GM19468 (cell line): ENCODE results near the gene SMYD3.
"Not testable (repeated sequence)": the region's sequence is repeated elsewhere in the genome, so short reads cannot be mapped to it uniquely, and the experiment has no call there.

ENCODE experiments used
- ATAC-seq: cut with Tn5 transposase; IDR thresholded peaks from one replicate; pipeline ENCODE4 v1.9.1; 2021; ENCODE audit warnings: mild to moderate bottlenecking, moderate library complexity, moderate number of reproducible peaks; ENCODE audit not compliant: unreplicated experiment; ENCODE audit errors: extremely low read depth

The SMYD3 gene

GRCh38 chr1:246373828-246374569, 133.1 kb downstream of the SMYD3 start:
- ATAC-seq: no peak

- no peak for ATAC-seq
Observed at GRCh38 chr1:246372559-246372958, 134.5 kb downstream of the SMYD3 start.

- ATAC-seq: no peak
Observed at GRCh38 chr1:246367041-246367440, 140.0 kb downstream of the SMYD3 start.

DNA sequence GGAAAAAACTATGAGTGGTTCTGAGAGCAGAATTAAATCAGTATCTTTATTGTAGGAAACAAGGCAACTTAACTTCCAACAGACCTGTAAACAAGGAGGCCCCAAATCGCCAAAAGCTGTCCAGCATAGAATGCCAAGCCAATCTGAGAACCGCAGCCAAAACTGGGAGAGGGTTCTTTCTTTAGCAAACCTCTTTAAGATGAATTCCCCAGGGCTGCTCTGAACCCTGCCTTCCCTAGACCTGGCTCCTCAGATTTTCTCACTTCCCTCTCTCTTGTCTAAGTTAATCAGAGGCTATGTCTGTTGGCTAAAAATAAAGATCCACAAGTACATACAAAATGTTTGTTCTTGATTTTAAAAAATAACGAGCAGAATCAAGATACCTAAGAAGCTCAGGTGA, 141.4 kb downstream of the SMYD3 start:
- no peak for ATAC-seq

DNA sequence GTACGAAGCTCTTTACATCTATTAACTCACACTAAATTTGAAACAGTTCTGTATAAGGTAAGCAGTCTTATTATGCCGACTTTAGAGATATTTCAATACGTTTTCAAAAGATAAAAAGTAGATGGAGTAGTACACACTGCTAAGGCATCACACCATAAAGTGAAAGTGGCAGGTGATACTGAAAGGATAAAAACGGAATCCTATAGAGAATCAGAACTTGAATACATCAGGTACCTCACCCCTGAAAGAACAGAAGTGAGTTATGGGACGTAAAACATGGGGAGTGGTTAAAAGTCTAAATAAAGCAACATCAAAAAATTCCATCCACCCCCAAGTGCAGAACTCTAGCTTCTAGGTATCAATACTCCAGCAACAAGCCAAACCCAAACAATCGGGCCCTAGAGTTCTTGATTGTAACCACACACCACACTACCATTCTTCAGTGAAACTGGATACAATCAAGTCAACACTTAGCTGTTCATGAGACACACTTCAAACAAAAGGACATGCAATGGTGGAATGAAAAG, 142.6 kb downstream of the SMYD3 start:
- peak; percentile 25 for ATAC-seq

DNA sequence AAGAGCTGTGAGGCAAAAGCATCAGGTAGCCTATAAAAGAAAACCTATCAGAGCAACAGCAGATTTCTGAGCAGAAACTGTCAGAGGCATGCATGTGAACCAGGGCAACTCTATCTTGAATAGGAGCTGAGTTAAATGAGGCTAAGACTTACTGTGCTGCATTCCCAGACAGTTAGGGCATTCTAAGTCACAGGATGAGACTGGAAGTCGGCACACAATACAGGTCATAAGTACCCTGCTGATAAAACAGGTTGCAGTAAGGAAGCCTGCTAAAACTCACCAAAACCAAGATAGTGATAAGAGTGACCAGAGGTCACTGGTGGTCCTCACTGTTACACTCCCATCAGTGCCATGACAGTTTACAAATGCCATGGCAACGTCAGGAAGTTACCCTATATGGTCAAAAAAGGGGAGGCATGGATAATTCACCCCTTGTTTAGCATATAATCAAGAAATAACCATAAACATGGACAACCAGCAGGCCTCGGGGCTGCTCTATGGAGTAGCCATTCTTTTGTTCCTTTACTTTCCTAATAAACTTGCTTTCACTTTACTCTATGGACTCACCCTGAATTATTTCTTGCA, 150.0 kb downstream of the SMYD3 start:
- ATAC-seq: not testable (repeated sequence)

- ATAC-seq: no peak
Observed at GRCh38 chr1:246355411-246356230, 151.5 kb downstream of the SMYD3 start.

DNA sequence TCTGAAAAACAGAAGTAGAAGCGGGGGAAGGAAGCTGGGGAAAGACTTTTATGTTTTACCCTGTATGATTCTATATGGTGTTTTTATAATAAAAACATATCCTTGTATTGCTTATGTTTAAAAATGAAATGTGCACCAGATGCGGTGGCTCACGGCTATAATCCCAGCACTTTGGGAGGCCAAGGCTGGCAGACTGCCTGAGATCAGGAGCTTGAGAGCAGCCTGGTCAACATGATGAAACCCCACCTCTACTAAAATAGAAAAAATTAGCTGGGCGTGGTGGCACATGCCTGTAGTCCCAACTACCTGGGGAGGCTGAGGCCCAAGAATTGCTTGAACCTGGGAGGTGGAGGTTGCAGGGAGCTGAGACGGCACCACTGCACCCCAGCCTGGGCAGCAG, 155.4 kb downstream of the SMYD3 start:
- ATAC-seq: no peak

GRCh38 chr1:246350745-246351144, 156.3 kb downstream of the SMYD3 start:
- ATAC-seq: no peak

DNA sequence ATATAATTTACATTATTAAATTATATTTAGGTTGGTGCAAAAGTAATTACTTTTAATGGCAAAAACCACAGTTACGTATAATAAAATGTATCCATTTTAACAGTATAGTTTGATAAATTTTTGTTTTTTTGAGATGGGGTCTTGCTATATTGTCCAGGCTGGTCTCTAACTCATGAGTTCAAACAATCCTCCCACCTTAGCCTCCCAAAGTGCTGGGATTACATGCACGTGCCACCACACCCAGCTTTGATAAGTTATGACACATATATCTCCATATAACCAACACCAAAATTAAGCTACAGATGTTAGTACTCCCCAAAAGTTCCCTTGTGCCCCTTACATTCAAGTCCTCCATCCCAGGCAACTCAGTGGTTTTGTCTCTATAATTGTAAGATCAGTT, 163.1 kb downstream of the SMYD3 start:
- ATAC-seq: no peak

GRCh38 chr1:246343251-246343650, 163.8 kb downstream of the SMYD3 start:
- ATAC-seq: no peak

- no peak for ATAC-seq
Observed at GRCh38 chr1:246338546-246338945, 168.5 kb downstream of the SMYD3 start.

- ATAC-seq: no peak
Observed at GRCh38 chr1:246338098-246338497, 169.0 kb downstream of the SMYD3 start.

DNA sequence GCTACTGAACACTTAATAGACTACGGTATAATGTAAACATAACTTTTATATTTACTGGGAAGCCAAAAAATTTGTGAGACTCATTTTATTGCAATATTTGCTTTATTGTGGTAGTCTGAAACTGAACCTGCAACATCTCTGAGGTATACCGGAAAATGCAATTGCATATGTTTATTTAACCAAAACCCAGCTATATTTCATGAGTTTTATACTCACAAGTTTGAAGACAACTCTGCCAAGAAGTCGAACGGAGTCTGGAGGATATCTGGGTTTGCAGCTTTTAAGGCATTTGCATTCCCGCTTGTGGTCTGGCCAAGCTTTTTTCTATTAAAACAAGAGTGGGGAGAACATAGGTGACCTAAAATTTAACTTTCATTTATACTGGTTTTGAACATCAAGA, 171.9 kb downstream of the SMYD3 start:
- no peak for ATAC-seq

- ATAC-seq: no peak
Observed at GRCh38 chr1:246333855-246334254, 173.2 kb downstream of the SMYD3 start.

DNA sequence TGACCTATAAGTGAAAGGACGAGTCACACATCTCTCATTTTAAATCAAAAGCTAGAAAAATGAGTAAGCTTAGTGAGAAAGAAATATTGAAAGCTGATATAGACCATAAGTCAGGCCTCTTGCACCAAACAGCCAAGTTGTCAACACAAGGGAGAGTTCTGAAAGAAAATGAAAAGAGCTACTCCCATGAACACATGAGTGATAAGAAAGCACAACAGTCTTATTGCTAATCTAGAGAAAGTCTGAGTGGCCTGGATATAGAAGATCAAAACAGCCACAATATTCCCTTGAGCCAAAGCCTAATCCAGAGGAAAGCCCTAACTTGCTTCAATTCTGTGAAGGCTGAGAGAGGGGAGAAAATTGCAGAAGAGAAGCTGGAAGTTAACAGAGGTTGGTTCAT, 175.0 kb downstream of the SMYD3 start:
- no peak for ATAC-seq

- peak; percentile 90 for ATAC-seq
Observed at GRCh38 chr1:246329900-246330299, 177.2 kb downstream of the SMYD3 start.

DNA sequence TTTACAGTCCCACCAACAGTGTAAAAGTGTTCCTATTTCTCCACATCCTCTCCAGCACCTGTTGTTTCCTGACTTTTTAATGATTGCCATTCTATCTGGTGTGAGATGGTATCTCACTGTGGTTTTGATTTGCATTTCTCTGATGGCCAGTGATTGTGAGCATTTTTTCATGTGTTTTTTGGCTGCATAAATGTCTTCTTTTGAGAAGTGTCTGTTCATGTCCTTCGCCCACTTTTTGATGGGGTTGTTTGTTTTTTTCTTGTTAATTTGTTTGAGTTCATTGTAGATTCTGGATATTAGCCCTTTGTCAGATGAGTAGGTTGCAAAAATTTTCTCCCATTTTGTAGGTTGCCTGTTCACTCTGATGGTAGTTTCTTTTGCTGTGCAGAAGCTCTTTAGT, 177.8 kb downstream of the SMYD3 start:
- ATAC-seq: not testable (repeated sequence)

DNA sequence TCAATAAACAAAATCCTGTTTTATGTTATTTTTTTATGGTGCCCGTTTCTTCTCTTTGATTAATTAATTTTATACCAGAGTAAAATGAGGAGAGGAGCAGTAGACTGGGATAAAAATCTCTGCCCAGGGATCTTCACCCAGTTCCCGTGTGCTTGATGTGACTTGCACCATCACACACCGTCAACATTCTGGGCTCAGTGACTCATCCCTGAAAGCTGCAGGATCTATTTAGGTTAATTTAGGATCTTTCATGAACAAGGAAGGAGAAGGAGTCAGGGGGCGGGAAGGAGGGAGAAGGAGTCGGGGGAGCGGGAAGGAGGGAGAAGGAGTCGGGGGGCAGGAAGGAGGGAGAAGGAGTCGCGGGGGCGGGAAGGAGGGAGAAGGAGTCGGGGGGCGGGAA, 182.4 kb downstream of the SMYD3 start:
- no peak for ATAC-seq

DNA sequence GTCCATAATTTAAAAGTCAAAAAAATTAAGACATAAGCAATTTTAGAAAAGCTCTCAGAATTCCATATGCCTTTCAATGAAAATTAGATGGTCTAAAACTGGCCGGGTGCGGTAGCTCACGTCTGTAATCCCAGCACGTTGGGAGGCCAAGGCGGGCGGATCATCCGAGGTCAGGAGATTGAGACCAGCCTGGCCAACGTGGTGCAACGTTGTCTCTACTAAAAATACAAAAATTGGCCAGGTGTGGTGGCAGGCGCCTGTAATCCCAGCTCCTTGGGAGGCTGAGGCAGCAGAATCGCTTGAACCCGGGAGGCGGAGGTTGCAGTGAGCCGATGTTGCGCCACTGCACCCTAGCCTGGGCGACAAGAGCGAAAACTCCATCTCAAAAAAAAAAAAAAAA, 183.0 kb downstream of the SMYD3 start:
- not testable (repeated sequence) for ATAC-seq

- no peak for ATAC-seq
Observed at GRCh38 chr1:246320286-246320685, 186.8 kb downstream of the SMYD3 start.
